ENCODE results near the gene BLCAP. TPM values are rescaled to one million over a fixed set of nuclear protein-coding genes. Genes with fewer than 3 reads are reported as not detected.
A peak's percentile ranks its signal among the peaks of the same experiment; 100 is the strongest.

The BLCAP gene
- total and polyA plus RNA-seq, 5 donors: 87.4 to 103 (median 97.9) TPM

DNA sequence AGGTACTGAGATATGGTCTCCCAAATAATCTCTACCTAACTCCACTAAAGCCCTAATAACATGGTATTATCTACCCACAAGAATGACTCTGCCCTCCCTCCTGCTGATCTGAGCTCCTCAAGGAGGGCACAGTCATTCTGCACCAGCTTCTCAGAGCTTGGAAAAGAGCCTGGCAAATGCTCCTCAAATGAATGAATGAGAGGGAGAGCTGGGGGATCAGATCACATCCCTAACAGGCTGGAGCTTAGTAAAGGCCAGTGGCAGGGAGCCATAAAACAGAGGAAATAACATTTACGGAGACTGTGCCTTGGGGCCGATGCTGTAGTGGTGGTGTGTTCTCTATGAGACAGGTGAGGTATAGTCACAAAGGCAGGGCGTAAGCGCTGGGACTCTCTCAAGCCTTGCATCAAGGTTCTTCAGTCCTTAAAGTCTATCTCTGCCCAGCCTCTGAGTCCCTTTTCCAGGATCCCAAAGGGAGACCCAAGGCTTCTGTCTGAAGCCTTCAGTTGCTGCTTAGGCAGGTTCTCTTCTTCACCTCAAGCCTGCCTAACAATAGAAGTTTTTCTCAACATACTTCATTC lies 13.8 kb downstream of the BLCAP start:
- H3K4me3 ChIP-seq (ENCODE audit: low read length): no peak overlapping the region
- H3K27ac ChIP-seq (ENCODE audit: low read length): no peak overlapping the region
- no peaks in the 10 kb centered on the region for H3K27me3 ChIP-seq (ENCODE audit: control insufficient read depth, insufficient read depth)
- peaks cover 4% of the 10 kb centered on the region for H3K4me1 ChIP-seq (ENCODE audit: control insufficient read depth, insufficient read depth, low read length)
- intact Hi-C loops (cut with DNase I): no loop called here
- ATAC-seq (no peak), DNase-seq (no peak)
- 77% methylated on average over 4 of the region's 4 CpGs for WGBS
- no peaks in the 10 kb centered on the region for H3K9me3 ChIP-seq (ENCODE audit: control insufficient read depth, low read length)

DNA sequence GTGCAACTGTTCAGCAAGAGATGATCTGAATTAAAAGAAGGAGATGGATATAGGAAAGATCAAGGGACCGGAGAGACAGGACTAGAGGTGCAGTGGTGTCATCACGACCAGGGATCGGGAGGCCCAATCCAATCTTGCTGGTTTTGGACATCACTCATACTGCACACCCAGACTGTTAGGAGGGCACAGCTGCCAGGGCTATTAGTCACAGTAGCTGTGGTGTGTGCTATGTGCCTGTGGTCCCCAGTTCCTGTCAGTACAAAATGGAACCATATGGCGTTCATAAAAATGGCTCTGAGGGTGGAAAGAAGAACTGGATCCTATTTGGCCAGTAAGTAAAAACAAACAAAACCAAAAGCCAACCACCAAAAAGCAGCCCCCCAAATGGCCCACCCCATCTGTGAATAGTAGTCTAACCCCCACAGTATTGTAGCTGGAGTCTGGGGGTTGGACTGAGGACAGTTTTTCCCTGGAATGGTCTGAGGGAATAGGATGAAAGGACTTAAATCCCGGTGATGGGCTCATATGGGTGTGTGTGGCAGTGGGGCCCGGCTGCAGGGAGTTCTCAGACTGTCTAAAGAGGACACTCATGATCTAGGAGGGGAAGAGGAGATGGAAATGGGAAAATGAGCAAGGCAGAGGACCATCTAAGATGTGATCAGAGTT lies 15.9 kb downstream of the BLCAP start:
- H3K27me3 ChIP-seq (ENCODE audit: control insufficient read depth, insufficient read depth): no peaks in the 10 kb centered on the region
- intact Hi-C loops (cut with DNase I): no loop called here
- H3K4me3 ChIP-seq (ENCODE audit: low read length): no peak overlapping the region
- DNase-seq (no peak), ATAC-seq (no peak)
- H3K4me1 ChIP-seq (ENCODE audit: control insufficient read depth, insufficient read depth, low read length): no peaks in the 10 kb centered on the region
- H3K27ac ChIP-seq (ENCODE audit: low read length): no peak overlapping the region
- no peaks in the 10 kb centered on the region for H3K9me3 ChIP-seq (ENCODE audit: control insufficient read depth, low read length)
- 94% methylated on average over 6 of the region's 6 CpGs for WGBS

DNA sequence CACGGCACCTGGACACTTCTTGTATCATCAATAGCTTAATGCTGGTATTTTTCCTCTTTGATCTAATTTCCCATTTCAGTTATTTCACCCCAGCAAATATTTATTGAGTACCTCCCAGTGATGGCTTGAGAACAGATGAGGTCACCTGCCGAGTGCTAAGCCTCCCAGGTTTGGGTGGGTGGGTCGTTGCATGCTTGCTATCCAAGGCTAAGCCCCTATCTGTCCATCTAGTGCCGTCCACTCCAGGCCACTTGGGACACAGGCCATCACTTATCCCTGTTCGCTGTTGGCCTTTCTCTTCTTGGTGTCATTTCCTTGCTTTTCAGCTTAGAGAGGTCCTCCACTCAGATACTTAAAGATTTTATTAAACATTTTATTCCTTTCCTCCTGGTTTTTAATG lies 17.4 kb downstream of the BLCAP start:
- no peaks in the 10 kb centered on the region for H3K27me3 ChIP-seq (ENCODE audit: control insufficient read depth, insufficient read depth)
- H3K9me3 ChIP-seq (ENCODE audit: control insufficient read depth, low read length): no peaks in the 10 kb centered on the region
- peaks cover 2% of the 10 kb centered on the region for H3K4me1 ChIP-seq (ENCODE audit: control insufficient read depth, insufficient read depth, low read length)
- DNase-seq (no peak), ATAC-seq (no peak)
- 89% methylated on average over 5 of the region's 5 CpGs for WGBS
- intact Hi-C loops (cut with DNase I): no loop called here
- H3K27ac ChIP-seq (ENCODE audit: low read length): no peak overlapping the region
- no peak overlapping the region for H3K4me3 ChIP-seq (ENCODE audit: low read length)

DNA sequence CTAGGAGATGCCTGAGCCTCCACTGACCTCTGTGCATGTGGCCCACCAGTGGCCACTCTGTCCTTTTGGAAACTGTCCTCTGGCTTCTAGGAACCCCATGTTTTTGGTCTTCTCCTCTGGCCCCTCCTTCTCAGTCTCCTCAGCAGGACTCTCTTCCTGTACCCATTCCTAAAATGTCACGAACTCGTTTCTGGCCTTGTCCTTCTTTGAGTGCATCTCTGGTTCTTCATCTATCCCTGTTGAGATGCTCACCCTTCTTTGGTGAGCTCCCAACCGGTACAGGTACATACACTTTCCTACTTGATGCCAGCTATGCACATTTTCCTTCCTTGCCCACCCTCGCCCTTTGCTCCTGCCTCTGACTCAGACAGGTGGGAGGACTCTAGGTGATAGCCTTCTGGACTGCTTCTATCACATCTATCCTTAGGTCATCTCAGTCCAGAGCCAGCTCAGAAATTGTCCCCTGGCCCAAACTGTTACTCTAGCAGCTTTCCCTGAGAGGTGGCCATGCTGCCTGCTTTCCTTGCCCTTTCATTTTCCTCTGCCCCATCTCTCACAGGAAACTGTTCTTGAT lies 21.4 kb downstream of the BLCAP start:
- Histone ChIP-seq H3K4me1 (ENCODE audit: control insufficient read depth, insufficient read depth, low read length) (peaks cover 2% of the 10 kb centered on the region), H3K4me3 (ENCODE audit: low read length) (no peak overlapping the region), H3K27ac (ENCODE audit: low read length) (no peak overlapping the region), H3K9me3 (ENCODE audit: control insufficient read depth, low read length) (no peaks in the 10 kb centered on the region), H3K27me3 (ENCODE audit: control insufficient read depth, insufficient read depth) (no peaks in the 10 kb centered on the region)
- WGBS: 80% methylated on average over 4 of the region's 4 CpGs
- ATAC-seq (no peak), DNase-seq (no peak)
- intact Hi-C loops (cut with DNase I): no loop called here

DNA sequence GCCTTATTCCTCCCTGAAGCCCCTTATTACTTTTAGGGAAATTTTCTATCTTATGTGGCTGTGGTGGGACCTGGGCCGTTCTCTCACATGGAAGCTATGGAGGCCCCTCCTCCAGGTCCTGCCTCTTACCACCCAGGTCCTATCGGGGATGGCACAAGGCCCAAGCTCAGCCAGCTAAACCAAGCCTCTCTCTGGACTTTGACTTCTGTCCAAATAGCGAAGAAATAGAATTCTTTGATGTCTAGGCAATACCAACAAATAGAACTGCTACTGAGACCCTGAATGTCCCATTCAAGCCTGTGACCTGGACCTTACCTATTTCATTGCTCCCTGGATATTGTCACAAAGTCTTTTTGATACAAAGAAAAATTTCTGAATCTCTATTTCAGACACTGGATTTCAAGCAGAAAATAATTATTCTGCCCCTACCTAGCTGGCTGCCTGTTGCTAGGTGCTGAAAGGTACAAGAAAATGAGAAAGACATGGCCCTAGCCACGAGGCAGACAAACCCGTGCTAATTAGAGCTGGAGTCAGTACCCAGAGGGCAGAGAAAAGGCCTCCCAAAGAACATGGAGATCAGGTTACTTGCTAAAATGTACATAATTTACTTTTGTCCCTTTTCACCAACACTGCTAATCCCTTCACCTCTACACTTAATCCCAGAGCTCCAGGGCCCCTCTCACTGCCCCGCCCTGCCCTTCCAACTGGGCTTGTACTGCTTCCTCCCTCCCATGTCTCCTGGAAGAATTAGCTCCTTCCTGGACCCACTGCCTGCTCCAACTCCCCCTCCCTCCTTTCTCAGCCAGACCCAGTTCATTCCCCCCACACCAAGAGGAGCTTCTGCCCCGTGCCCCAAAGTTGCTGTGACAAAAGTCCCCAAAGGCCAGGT lies 22.2 kb downstream of the BLCAP start:
- intact Hi-C loops (cut with DNase I): no loop called here

DNA sequence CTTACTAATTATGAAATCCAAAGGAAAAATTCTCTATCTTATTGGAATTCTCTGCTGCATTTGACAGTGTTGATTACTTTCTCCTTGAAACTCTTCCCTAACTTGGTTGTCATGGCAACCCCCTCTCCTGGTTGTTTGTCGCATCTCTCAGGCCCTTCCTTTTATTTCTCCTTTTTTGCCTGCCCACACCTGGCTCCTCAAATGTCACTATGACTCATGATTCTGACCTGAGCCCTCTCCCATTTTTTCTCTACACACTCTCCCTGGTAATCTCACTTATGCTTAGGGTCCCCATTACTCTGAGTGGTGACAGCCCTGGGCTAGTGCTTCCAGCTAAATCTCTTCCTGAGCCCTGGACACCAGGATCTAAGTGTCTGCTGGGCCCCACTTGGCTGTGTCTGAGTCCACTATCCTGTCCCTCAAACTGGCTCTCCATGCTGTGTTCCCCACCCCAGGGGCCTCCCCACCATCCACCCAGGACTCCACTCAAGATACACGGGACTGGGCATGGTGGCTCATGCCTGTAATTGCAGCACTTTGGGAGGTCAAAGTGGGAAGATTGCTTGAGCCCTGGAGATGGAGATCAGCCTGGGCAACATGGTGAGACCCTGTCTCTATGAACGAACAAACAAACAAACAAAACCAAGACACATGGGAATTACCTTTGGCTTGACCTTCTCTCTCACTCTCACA lies 23.1 kb downstream of the BLCAP start:
- intact Hi-C loops (cut with DNase I): no loop called here
- DNase-seq: no peak
- ATAC-seq: no peak
- no peaks in the 10 kb centered on the region for H3K27me3 ChIP-seq (ENCODE audit: control insufficient read depth, insufficient read depth)
- H3K4me3 ChIP-seq (ENCODE audit: low read length): no peak overlapping the region
- no peaks in the 10 kb centered on the region for H3K9me3 ChIP-seq (ENCODE audit: control insufficient read depth, low read length)
- H3K27ac ChIP-seq (ENCODE audit: low read length): no peak overlapping the region
- WGBS: 64% methylated on average over 3 of the region's 3 CpGs
- H3K4me1 ChIP-seq (ENCODE audit: control insufficient read depth, insufficient read depth, low read length): peaks cover 2% of the 10 kb centered on the region

More for the DNA sequence above, 22.2 kb downstream of the BLCAP start:
- Histone ChIP-seq H3K4me3 (ENCODE audit: low read length) (no peak overlapping the region), H3K4me1 (ENCODE audit: control insufficient read depth, insufficient read depth, low read length) (peaks cover 2% of the 10 kb centered on the region), H3K9me3 (ENCODE audit: control insufficient read depth, low read length) (no peaks in the 10 kb centered on the region), H3K27ac (ENCODE audit: low read length) (no peak overlapping the region), H3K27me3 (ENCODE audit: control insufficient read depth, insufficient read depth) (no peaks in the 10 kb centered on the region)
- ATAC-seq (no peak), DNase-seq (no peak)
- WGBS: 78% methylated on average over 7 of the region's 7 CpGs

DNA sequence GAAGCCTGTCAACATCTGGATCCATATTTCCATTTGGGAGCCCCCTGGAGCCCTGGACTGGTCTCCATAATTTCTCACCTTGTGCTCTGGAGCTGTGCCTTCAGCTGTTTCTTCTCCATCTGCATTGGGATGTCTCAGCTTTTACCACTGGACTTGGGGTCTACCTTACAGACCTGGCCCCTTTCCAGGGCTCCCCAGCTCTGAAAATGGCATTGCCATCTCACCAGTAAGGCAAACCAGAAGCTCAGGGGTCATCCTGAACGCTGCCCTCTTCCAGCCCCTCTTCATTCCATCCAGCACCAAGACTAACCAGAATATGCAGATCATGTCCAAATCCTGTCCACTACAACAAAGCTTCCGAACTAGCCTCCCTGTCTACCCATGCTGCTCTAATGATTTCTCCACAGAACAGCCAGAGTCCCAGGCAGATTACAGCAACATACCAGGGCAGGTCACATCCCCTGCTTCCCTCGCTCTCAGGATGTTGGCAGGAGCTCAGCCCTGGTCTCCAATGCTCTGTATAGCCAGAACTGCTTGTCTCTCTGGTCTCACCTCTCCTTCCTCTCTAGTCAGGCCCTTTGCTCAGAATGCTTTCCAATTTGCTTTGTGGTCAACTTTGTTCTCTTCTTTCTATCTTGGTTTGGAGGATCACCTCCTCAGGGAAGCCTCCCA lies 24.3 kb downstream of the BLCAP start:
- H3K27ac ChIP-seq (ENCODE audit: low read length): no peak overlapping the region
- no peak overlapping the region for H3K4me3 ChIP-seq (ENCODE audit: low read length)
- intact Hi-C loops (cut with DNase I): no loop called here
- 59% methylated on average over 3 of the region's 3 CpGs for WGBS
- DNase-seq (peak in 1 of 3 donors; percentile 60), ATAC-seq (peak; percentile 58 to 80)
- H3K9me3 ChIP-seq (ENCODE audit: control insufficient read depth, low read length): no peaks in the 10 kb centered on the region
- H3K27me3 ChIP-seq (ENCODE audit: control insufficient read depth, insufficient read depth): no peaks in the 10 kb centered on the region
- H3K4me1 ChIP-seq (ENCODE audit: control insufficient read depth, insufficient read depth, low read length): peaks cover 2% of the 10 kb centered on the region

DNA sequence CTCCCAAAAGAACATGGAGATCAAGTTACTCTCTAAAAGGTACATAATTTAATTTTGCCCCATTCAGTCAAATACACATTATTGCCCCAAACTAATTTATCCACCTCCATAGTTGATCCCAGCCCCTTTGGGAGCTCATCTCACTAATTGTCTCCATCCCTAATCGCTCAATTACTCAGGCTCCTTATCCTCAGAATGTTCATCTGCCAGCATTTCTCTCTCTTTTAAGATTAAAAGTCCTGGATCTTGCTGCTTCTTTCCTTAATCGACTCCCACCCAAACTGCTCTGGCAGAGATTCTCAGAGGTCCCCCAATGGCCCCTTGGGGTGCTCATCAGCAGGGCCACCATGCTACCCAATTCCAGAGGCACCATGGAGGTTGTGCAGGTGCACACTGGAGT lies 25.0 kb downstream of the BLCAP start:
- no peaks in the 10 kb centered on the region for H3K27me3 ChIP-seq (ENCODE audit: control insufficient read depth, insufficient read depth)
- 83% methylated on average over 2 of the region's 2 CpGs for WGBS
- H3K4me3 ChIP-seq (ENCODE audit: low read length): no peak overlapping the region
- no peak overlapping the region for H3K27ac ChIP-seq (ENCODE audit: low read length)
- ATAC-seq (no peak), DNase-seq (no peak)
- no peaks in the 10 kb centered on the region for H3K9me3 ChIP-seq (ENCODE audit: control insufficient read depth, low read length)
- H3K4me1 ChIP-seq (ENCODE audit: control insufficient read depth, insufficient read depth, low read length): peaks cover 2% of the 10 kb centered on the region
- intact Hi-C loops (cut with DNase I): no loop called here

DNA sequence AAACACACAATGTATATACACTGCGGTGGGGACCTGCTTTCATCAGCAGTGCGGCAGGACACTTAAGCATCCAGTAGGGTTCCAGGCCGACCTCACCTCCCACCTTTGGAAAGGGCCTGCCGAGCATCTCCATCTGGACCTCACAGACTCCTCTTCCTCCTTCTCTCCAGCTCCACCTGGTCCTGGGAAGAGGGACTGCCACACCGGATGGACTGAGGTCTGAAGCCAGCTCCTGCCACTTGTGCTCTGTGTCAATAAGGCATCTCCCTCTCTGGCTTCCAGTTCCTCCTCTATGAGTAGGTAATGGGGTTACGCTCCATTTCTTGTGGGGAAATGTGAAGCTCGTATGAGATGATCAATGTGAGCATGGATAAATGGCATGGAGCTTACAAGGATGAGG lies 25.7 kb downstream of the BLCAP start:
- no peak for ATAC-seq
- 82% methylated on average over 7 of the region's 7 CpGs for whole genome bisulfite sequencing
- H3K4me1 ChIP-seq (ENCODE audit: control insufficient read depth, insufficient read depth, low read length): peaks cover 2% of the 10 kb centered on the region

DNA sequence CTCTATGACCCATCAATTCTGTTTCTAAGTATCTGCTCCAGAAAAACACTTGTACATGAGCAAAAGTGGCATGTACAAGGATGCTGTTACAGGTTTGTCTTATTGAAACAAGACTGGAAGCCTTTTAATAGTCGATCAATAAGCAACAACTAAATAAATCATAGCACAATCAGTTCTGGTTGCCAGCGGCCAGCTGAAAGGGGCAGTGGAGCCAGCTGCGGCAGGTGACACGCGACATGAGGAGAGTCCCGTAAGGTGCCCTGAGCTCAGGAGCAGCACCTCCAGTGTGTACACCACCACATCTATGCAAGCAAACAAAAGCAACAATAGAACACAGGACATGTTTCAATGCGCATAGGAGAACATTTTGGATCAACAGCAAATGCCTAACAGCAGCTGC lies 27.4 kb downstream of the BLCAP start:
- Histone ChIP-seq H3K27ac (ENCODE audit: low read length) (no peak overlapping the region), H3K9me3 (ENCODE audit: control insufficient read depth, low read length) (no peaks in the 10 kb centered on the region), H3K4me3 (ENCODE audit: low read length) (no peak overlapping the region), H3K4me1 (ENCODE audit: control insufficient read depth, insufficient read depth, low read length) (no peaks in the 10 kb centered on the region), H3K27me3 (ENCODE audit: control insufficient read depth, insufficient read depth) (no peaks in the 10 kb centered on the region)
- WGBS: 95% methylated on average over 7 of the region's 7 CpGs
- intact Hi-C loops (cut with DNase I): no loop called here
- DNase-seq: no peak
- ATAC-seq: no peak

More for the DNA sequence above, 25.7 kb downstream of the BLCAP start:
- Histone ChIP-seq H3K9me3 (ENCODE audit: control insufficient read depth, low read length) (no peaks in the 10 kb centered on the region), H3K4me3 (ENCODE audit: low read length) (no peak overlapping the region), H3K27me3 (ENCODE audit: control insufficient read depth, insufficient read depth) (no peaks in the 10 kb centered on the region), H3K27ac (ENCODE audit: low read length) (no peak overlapping the region)
- no peak for DNase-seq
- intact Hi-C loops (cut with DNase I): no loop called here

All from right cardiac atrium (tissue), 5 donors.